ENCODE data around the gene TIMM8A.
"Not testable (repeated sequence)": the region's sequence is repeated elsewhere in the genome, so short reads cannot be mapped to it uniquely, and the experiment has no call there.

The TIMM8A gene

DNA sequence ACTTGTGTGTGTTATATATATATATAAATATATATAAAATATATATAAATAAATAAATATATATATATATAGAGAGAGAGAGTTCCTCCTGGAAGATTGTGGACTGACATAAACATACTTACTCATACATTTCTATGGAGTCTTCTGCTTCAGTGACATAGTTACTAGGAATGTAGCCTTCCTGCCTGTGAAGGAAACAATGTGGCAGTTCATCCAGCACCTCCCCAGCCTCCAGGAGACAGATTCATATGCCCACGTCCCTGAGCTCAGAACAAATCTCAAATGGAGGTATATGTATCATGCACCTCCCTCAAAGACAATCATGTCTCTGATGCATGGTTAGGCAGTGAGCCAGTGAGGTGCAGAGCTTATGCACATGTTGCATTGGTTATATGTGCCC lies 11.4 kb upstream of the TIMM8A start:
- DNase-seq (ENCODE audit: low spot score) = no peak

- DNase-seq (ENCODE audit: low spot score) = no peak
Observed at GRCh38 chrX:101357166-101357795, 8.7 kb upstream of the TIMM8A start.

GRCh38 chrX:101349193-101349562 lies 636 bp upstream of the TIMM8A start:
- DNase-seq (ENCODE audit: low spot score) = no peak

DNA sequence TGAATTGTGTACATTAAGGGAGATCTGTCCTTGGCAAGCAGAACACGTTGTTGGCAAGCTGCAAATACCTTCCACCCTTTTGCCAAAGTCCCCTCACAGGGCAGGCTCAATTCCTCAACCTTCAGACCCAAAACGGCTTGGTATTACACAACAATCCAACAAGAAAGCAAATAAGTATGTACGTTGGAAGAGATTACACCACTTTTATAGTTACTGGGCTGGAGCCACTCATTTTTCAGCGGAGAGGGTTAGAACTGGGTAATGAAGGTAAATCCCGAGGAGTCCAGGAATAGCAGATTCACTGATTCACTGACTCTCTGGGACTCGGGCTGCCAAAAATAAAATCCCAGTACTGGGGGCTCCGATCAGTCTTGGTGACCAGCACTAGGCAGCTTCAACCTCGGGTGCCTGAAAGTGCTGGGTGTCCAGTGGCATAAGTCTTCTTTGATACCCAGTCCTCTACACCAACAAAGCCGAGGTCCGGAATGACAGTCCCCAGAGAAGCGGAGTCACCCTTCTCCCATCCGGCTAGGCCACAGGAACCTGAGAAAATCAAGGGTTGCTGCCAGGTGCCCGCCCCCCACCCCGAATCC lies 587 bp downstream of the TIMM8A start:
- no peak for DNase-seq (ENCODE audit: low spot score)

- no peak for DNase-seq (ENCODE audit: low spot score)
Observed at GRCh38 chrX:101337776-101338271, 10.7 kb downstream of the TIMM8A start.

GRCh38 chrX:101334310-101334709 lies 14.2 kb downstream of the TIMM8A start:
- not testable (repeated sequence) for DNase-seq (ENCODE audit: low spot score)

- DNase-seq (ENCODE audit: low spot score) = not testable (repeated sequence)
Observed at GRCh38 chrX:101326600-101326999, 21.9 kb downstream of the TIMM8A start.

DNA sequence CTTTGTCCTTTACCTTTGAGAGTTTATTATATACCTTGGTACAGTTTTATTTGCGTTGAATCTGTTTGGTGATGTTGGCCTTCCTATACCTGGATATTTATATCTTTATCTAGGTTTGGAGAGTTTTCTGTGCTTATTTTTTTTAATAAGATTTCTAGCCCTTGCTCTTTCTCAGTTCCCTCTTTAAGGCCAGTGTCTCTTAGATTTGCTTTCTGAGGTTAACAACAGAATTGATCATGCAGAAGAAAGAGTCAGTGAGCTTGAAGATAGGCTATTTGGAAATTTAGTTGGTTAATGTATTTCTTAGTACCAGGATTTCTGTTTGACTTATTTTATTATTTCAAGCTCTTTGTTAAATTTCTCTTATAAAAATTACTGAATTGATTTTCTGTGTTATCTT lies 44.8 kb downstream of the TIMM8A start:
- DNase-seq (ENCODE audit: low spot score) = no peak

Data from Ammon's horn (tissue), 1 donor.